AG08396 (cell line): ENCODE measurements around the gene MGAT5B.

Source experiments
- DNase-seq: peaks from one replicate; pipeline ENCODE4 v3.0.0; 2012; ENCODE audit warnings: low spot score, mixed read lengths

MGAT5B gene

GRCh38 chr17:76927982-76928381 is 59.8 kb downstream of the MGAT5B start:
- DNase-seq = no peak

DNA sequence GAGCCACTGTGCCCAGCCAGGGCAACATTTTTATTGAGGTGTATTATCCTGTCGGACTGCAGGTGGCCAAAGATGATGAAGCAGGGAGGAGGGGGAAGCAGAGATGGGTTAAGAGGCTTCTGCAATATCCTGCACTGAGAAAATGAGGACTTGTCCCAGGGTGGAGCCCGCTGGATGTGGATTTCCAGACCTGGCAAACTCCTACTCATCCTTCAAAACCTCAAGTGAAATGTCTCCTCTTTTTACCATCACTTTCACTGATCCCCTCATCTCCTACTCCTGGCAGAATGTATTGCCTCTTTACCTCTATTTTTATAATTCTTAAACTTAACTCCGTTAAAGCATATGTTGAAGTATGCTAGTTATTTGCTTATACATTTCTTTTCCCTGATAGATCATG is 60.9 kb downstream of the MGAT5B start:
- no peak for DNase-seq

- DNase-seq = no peak
Measured at GRCh38 chr17:76929601-76930000, 61.4 kb downstream of the MGAT5B start.

DNA sequence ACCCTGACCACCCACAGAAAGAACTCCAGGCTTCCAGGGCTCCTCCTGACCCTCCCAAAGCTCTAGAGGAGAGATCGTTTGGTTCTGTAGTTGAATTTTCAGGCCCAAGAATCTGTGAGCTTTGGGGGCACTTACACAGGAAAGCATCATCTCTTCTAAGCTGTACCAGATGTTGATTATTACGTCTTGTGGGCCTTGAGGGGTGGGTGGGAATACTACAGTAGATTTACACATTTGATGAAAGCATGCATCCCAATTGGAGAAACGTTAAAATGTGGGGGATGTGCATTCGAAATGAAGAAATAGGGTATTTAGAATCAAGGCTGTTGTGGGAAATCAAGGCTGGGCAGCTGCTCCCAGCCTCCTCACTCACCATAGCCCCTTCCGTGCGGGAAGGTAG is 61.9 kb downstream of the MGAT5B start:
- DNase-seq = no peak

GRCh38 chr17:76932402-76933333 is 64.5 kb downstream of the MGAT5B start:
- DNase-seq = no peak

GRCh38 chr17:76934561-76935320 is 66.5 kb downstream of the MGAT5B start:
- no peak for DNase-seq

GRCh38 chr17:76935331-76935730 is 67.1 kb downstream of the MGAT5B start:
- no peak for DNase-seq

- DNase-seq = no peak
Measured at GRCh38 chr17:76937238-76937637, 69.0 kb downstream of the MGAT5B start.

DNA sequence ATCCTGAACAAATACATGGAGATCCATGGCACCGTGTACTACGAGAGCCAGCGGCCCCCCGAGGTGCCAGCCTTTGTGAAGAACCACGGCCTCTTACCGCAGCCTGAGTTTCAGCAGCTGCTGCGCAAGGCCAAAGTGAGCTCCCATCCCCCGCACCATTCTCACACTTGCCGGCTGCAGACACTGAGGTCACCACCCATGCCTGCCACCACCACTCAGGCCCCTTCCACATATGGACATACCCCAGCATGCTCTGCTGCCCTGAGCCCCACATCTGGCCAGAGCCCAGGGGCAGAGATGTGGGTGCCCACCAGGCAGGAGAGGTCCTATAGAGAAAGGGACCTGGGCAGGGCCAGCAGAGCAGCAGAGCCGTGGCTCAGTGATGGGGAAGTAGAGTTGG is 69.8 kb downstream of the MGAT5B start:
- no peak for DNase-seq

GRCh38 chr17:76940295-76940694 is 72.1 kb downstream of the MGAT5B start:
- no peak for DNase-seq

DNA sequence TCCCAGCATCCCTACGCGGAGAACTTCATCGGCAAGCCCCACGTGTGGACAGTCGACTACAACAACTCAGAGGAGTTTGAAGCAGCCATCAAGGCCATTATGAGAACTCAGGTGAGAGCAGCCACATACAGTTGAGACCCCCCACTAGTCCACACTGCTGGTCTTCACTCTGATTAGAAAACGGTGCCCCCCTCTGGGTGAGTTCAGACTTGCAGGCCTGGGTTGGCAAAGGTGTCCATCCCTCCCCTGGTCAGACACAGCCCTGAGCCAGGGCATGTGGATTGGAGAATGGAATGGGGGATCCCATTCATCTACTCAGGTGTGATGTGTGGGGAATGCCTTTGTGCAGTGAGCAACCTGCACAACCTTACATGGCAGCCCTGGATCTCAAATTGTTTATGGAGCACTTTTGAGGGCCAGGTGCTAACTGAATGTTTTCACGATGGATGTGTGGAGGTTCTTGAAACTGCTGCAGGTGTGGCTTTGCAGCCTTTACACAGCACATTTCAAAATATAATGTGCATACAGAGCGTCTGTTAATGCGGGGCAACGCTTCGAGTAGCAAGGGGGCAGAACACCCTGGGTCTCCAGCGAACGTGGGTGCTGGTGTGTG is 72.6 kb downstream of the MGAT5B start:
- no peak for DNase-seq

GRCh38 chr17:76943202-76943601 is 75.0 kb downstream of the MGAT5B start:
- DNase-seq = no peak

DNA sequence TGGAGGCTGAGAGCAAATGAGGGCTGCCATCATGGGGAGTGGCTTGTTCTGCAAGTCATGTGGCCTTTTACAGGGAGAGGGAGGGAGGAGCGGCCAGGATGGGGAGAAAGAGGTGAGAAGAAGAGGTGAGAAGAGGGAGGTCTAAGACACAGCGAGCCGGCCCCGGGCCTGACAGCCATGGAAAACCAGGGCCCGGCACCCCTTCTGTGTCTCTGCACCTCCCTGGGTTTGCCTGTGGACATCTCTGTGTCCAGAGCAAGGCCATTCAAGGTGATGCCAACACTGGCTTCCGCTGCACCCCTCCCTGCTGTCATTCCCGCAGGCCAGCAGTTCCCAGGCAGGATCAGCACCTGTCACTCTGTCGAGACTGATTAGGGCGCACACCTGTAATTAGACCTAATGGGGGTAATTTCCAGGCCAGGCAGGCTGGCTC is 75.6 kb downstream of the MGAT5B start:
- no peak for DNase-seq

GRCh38 chr17:76944477-76944876 is 76.3 kb downstream of the MGAT5B start:
- DNase-seq = no peak

DNA sequence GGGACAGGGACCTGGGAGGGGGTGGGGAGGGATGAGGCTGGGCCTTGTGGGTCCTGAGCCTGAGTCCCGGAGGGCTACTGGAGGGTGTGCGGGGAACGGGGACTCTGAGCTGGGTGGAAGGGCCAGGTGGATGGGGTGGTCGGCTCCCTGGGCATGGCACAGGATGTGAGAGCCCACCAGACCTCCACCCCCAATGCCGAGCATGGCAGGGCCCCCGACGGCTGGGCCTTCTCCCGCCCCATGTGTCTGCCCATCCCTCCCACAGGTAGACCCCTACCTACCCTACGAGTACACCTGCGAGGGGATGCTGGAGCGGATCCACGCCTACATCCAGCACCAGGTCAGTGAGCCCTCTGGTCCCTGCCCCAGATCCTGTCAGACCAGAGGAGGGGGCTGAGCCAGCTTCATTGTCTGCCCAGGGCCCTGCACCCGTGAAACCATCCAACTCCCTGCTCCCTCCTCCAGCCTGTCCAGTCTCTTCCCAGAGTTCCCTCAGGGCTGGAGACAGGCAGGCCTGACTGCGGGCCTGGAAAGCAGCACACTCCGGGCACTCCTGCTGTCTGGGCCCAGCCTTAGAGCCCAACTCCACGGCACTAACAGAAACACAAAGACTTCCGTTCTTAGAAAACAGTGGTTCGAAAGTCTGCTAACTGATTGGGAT is 78.0 kb downstream of the MGAT5B start:
- no peak for DNase-seq

DNA sequence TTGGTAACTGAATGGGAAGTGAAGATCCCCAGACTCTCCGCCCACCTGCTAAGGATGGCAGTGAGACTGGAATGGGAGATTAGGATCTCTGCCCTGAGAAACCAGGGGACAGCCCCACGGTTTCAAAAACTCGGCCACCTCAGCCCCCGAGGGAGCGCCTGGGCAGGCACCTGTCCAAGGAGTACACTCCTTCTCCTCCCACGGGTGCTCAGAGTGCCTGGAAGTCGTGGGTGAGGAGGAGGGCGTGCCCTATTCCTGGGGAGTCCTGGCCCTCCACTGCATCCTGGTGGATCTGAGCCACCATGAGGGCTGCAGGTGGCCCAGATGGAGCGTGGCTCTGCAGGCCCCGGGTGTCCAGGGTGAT is 78.5 kb downstream of the MGAT5B start:
- DNase-seq = no peak

DNA sequence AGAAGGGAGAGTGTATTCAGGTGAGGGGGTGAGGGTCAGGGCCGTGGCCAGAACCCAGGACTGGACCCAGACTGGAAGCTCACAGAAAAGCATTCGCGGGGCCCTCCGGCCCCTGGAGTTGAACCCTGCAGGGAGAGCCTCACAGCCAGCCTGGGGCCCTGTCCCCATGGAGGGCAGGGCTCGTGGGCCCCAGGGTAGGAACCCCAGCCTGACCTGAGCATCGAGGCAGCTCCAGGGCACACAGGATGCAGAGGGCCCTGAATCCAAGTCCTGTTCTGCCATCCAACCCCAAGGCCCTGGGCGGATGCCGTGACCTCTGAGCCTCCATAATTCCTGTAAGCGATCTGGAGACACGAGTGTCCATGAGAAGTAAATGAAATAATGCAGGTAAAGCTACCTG is 79.1 kb downstream of the MGAT5B start:
- DNase-seq = no peak

DNA sequence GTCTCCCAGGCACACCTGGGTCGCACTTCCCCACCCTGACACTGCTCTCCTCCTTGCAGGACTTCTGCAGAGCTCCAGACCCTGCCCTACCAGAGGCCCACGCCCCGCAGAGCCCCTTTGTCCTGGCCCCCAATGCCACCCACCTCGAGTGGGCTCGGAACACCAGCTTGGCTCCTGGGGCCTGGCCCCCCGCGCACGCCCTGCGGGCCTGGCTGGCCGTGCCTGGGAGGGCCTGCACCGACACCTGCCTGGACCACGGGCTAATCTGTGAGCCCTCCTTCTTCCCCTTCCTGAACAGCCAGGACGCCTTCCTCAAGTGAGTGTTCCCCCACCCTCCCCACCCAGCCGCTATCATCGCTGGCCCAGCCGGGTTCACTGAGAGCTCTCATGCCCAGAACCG is 79.6 kb downstream of the MGAT5B start:
- DNase-seq = no peak

- no peak for DNase-seq
Measured at GRCh38 chr17:76948301-76948700, 80.1 kb downstream of the MGAT5B start.

GRCh38 chr17:76948726-76949342 is 80.6 kb downstream of the MGAT5B start:
- DNase-seq = no peak

DNA sequence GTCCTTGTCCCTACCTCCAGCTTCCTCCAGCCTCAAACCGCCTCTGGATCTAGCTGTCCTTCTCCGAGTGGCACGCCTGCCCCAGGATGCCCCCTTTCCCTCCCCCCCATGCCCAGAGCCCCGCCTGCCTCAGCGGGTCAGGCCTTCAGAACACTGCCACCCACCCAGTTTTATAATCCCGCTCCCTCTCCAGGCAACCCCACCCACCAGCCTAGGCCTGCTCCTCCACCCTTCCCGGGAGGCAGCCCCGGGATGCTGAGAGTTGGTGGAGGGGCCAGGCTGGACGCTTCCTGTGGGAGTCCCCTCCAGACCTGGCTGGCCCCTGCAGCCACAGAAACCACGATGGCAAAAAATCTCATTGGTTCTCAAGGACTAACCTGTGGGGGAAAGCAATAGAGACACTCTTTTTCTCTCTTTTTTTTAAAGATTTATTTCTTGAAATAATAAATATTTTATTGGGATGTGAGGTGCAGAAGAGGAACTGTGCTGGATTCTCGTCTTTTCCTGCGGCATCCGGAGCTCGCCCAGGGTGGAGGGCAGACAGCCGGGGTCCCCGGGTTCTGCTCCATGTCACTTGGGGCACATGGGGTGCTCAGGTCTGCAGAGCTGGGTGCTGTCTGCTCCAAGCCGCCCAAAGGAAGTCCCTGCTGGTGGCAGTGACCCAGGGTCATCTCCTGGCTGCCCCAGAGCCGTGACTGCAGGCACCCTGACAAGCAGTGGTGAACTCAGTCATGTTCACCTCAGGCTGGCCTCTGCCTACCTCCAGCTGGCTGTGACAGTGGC is 81.9 kb downstream of the MGAT5B start:
- DNase-seq = no peak
